HG02938 (cell line): Measurements from ENCODE around the gene ZNF329.

ENCODE experiments used
- ATAC-seq: cut with Tn5 transposase; IDR thresholded peaks from one replicate; pipeline ENCODE4 v1.9.1; 2021; ENCODE audit warnings: mild to moderate bottlenecking, moderate library complexity; ENCODE audit not compliant: unreplicated experiment

The ZNF329 gene

DNA sequence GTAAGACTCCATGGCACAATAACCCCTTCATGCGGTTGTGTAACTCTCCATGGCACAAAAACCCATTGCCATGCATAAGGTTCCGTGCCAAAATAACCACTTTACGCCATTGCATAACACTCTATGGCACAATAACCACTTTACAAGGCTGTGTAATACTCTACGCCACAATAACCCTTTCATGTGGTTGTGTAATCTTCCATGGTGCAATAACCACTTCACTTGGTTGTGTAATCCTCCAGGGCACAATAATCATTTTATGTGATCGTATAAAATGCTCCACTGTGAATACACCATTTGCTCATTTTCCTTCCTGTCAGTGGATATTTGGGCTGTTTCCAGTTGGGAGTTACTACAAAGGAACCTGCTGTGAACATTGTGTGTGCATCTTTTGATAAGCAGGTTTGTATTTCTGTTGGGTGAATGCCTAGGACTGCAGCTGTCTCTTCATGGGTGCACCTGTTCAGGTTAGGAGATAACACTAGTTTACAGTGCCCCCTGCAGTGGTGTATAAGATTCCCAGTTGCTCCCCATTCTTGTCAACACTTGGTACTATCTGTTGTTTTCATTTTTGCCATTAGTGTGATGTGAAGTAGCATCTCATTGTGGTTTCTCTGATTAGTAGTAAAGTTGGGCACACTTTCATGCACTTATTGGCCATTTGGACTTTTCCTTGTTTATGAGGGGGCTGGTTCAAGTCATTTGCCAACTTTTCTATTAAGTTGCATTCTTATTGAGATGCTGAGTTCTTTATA is 31.4 kb downstream of the ZNF329 start:
- no peak for ATAC-seq

DNA sequence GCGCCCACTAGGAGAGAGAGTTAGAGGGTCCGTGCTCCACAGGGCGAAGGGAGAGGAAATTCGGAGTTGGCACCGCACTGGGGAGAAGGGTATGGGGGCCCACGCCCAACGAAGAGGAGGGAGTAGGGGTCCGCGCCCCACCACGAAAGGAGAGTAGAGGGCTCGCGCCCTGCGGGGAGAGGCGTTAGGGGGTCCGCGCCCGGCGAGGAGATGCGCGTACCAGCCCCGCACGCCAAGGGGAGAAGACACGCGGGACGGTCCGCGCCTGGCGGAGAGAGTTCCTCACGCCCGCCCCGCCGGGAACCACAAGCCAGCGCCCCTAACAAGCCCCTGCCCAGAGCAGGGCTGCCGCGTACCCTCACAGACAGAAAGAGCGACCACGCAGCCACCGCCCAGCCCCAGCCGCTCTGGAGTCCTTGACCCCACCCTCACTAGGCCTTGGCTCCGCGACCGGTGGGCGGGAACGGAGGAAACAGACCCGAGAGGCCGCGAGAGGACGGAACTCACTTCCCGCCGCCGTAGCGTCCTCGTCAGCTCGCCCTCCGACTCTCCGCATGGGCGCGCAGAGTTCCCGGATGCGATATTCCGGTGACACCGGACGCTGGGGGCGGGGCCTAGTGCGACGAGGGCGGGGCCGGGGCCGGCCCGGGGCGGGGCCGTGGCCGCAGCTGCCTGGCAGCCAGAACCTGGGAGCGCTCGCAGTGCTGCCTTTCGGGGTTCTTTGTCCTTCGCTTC is 32.6 kb downstream of the ZNF329 start:
- no peak for ATAC-seq

GRCh38 chr19:58108546-58108817 is 42.1 kb downstream of the ZNF329 start:
- no peak for ATAC-seq

DNA sequence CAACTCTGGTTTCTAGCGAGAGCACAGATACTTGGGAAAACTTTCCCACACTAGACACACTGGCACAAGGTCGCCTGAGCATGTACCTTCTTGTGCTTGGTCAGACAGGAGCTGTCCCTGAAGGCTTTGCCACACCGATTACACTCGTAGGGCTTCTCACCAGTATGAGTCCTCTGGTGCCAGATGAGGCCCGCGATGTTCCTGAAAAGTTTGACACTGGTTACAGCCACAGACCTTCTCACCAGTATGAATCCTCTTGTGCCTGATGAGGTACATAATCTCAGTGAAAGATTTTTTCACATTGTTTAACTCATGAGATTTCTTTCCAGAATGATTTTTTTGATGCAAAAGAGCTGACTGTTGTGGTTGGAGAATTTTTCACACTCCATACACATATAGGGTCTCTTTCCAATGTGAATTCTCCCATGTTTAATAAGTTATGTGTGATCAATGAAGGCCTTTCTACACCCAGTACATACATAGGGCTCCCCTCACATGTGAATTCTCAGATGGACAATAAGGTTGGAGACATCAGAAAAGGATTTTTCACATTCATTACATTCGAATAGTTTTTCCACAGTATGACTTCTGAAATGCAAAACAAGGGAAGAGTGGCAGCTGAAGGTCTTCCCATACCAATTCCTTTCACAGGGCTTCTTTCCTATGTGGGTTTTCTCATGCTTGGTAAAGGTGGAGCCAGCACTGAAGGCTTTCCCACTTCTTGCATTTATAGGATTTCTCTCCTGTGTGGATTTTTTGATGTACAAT is 42.6 kb downstream of the ZNF329 start:
- no peak for ATAC-seq

GRCh38 chr19:58098682-58098998 is 51.9 kb downstream of the ZNF329 start:
- no peak for ATAC-seq

DNA sequence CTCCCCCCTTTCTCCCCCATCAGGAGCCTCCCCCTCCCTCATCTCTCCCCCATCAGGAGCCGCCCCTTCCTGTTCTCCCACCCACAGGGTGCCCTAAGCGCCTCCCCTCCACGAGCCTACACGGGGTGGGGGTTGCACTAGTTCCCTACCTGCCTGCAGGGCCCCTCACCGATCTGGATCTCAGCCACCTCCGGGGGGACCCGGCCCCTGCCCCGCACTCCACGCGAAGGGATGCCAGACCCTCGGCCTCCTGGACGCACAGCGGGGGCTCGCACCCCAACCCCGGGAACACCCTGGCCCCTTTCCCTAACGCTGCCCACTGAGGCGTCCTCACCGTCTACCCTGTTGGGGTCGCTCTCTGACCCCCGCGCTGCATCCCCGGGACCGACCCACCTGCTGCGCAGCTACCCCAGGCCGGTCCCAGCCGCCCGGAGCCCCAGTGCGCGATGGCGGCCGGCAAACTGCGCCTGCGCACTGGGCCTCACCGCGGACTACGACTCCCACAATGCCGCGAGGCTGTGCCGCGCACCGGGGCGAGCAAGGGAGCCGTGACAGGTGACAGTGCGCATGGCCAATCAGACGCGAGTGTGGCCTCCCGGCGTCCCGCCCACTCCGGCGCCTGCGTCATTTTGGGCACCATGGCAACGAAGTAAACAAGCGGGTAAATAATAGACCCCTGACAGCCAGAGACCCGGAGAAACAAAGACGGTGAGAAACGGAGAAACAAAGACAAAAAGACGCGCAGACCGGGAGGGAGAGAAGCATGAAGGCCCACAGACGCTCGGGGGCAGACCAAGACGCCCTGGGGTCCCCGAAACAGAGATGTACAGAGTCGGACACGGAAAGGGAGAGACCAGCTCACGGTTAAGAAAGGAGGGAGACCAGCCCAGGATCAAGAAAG is 52.6 kb downstream of the ZNF329 start, which contains the start of gene ZSCAN18:
Gene ZSCAN18 (minus strand): TSS at position 451 of the 901 bp plus-strand sequence. CDS start 7,964 bp downstream, outside the sequence.
- ATAC-seq: peak; percentile 64

- no peak for ATAC-seq
These were observed 53.2 kb downstream of the ZNF329 start for GRCh38 chr19:58097349-58097748.

DNA sequence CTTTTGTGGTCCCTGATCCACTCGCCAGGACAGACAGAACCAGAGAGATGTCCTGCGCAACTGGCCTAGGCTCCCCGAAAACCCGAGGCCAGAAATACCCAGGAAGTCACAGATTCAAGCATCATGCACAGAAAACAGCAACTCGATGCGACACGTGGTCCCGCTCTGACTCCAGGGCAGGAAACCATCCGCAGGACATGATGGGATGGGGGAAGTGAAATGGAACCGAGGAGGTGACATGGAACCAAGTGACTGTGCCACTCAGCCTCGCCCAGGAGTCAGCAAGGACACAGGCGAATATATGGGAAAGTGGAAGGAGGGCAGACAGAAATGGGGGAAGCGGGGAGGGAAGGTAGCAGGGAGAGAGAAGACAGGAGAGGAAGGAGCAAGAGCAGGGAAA is 53.7 kb downstream of the ZNF329 start:
- ATAC-seq: no peak

DNA sequence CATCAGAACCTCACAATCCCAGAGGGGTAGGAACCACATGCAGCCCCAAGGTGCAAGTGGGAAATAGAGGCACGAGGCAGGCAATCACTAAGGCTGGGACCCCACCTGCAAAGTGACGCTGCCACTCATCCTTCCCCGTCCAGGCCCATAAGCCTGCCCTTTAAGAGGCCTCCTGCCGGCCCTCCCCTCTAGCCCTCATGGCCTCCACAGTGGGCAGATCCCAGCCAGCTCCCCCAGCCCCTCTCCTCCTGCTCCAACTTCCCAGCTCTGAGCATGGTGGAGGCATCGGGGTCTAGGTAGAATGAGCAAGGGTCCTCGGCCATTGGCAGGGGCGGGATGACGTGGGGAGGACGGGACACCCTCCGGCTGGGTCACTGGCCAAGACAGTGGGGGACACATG is 55.3 kb downstream of the ZNF329 start:
- ATAC-seq: no peak

- no peak for ATAC-seq
These were observed 57.5 kb downstream of the ZNF329 start for GRCh38 chr19:58093071-58093470.

- ATAC-seq: no peak
These were observed 59.2 kb downstream of the ZNF329 start for GRCh38 chr19:58091251-58091995.

DNA sequence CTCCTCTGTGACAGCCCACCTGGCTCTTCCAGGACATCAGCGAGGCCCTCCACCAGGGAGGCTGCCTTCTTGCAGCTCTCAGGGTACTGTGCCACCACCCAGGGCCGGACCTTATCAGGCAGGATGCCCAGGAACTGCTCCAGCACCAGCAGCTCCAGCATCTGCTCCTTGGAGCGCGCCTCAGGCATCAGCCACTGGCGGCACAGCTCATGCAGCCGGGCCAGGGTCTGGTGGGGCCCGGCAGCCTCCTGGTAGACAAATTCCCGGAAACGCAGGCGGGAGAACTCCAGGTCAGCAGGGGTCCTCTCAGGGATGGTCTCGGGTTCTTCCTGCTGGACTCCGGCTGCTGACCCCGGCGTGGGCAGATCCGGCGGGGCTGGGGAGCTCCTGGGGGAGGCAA is 60.7 kb downstream of the ZNF329 start:
- no peak for ATAC-seq

DNA sequence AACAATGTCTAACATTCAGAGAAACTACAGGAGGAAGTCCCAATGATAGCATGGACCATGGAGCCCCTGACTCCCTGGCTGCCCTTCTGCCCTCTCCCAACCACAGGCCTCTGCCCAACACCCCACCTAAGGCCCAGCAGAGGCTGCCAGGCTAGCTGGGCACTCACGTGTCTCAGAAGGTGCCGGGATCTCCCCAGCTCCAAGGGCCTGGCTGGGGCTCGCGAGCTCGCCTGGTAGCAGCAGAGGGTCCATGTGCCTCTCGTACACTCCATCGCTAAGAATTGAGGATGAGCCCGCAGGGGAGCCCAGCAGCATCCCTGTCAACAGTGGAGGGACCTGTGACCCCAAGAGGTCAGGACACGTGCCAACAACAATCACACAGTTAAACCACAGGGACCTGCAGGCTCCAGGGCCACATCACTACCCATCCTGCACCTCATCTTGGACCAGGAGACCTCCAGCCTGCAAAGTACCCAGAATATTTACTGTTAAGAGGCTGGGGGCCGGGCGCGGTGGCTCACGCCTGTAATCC is 62.0 kb downstream of the ZNF329 start:
- ATAC-seq: no peak

GRCh38 chr19:58086825-58087710 is 63.5 kb downstream of the ZNF329 start:
- ATAC-seq: no peak

DNA sequence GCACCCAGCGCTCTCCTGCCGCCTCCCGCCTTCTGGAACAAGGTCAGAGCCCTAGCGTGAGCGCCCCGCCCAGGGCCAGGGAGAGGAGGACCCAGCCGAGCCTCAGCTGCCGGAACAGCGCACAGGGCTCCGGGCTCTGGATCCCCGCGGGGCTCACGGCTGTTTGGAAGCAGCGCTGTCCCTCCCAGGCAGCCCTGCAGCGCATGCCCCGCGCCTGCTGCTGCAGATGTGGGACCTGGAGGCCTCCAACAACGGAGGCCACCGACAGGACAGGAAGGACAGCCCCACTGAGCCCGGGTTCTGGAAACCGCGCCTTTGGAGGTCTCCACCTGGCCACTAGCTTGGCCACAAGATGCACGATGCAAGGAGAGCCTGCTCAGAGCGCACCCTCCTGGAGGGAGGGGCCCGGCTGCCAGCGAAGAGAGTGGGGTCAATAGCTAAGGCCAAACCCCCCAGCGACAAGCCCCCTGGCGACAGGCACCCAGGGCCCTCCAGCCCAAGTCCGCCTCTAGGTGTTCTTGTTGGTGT is 65.2 kb downstream of the ZNF329 start:
- ATAC-seq: no peak

GRCh38 chr19:58084596-58085347 is 65.8 kb downstream of the ZNF329 start:
- no peak for ATAC-seq

- ATAC-seq: no peak
These were observed 67.6 kb downstream of the ZNF329 start for GRCh38 chr19:58083021-58083420.

DNA sequence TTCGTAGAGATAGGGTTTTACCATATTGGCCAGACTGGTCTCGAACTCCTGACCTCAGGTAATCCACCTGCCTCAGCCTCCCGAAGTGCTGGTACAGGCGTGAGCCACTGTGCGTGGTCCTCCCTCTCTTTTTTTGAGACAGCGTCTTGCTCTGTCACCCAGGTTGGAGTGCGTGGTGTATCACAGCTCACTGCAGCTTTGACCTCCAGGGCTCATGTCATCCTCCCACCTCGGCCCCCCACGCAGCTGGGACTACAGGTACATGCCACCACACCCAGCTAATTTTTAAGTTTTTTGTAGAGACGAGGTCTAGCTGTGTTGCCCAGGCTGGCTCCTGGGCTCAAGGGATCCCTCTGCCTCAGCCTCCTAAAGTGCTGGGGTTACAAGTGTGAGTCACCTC is 70.8 kb downstream of the ZNF329 start:
- no peak for ATAC-seq
